Naive thymus-derived CD8-positive, alpha-beta T cell (primary cell): Measurements from ENCODE around the gene GPR173. TPM values are rescaled to one million over a fixed set of nuclear protein-coding genes. Genes with fewer than 3 reads are reported as not detected.
A peak's percentile ranks its signal among the peaks of the same experiment; 100 is the strongest.

Experiments used
- ATAC-seq, 2 donors: fragments of 150-1000 bp; cut with Tn5 transposase in 1 of 2; sonication (Bioruptor Pico), chemical (Tn5 transposase) in 1 of 2; 1 replicate in 1 of 2; 2 replicates in 1 of 2; pipeline ENCODE4 v1.10.0; 2021; ENCODE audit warnings: mild to moderate bottlenecking in 2 of 2, moderate library complexity in 2 of 2
- POLR2A ChIA-PET: fragments of 350-600 bp; sonication (Branson Sonifier 250); formaldehyde crosslinking; loops from one replicate; lab custom pipeline; 2021; ENCODE audit warnings: antibody characterized with exemption; lab: Charles Lee
- DNase-seq, 10 donors: peaks; one replicate each; pipeline versions ENCODE4 v3.0.0 to v3.0.0-alpha.2; 2020 to 2022
- H3K27ac Mint-ChIP-seq, 10 donors: one replicate each; pipeline ENCODE4 v1.8.0; 2020 to 2022; ENCODE audit warnings: mild to moderate bottlenecking in 10 of 10, mixed read lengths in 10 of 10, moderate library complexity in 4 of 10, inconsistent platforms in 1 of 10
- H3K27me3 Mint-ChIP-seq, 5 donors: one replicate each; pipeline ENCODE4 v1.8.0; 2021 to 2022; ENCODE audit warnings: mixed read lengths in 5 of 5
- H3K36me3 Mint-ChIP-seq, 3 donors: one replicate each; pipeline ENCODE4 v1.8.0; 2020 to 2022; ENCODE audit warnings: mixed read lengths in 3 of 3, mild to moderate bottlenecking in 2 of 3, inconsistent platforms in 1 of 3
- H3K4me1 Mint-ChIP-seq, 4 donors: one replicate each; pipeline ENCODE4 v1.8.0; 2021 to 2022; ENCODE audit warnings: mixed read lengths in 4 of 4
- H3K4me3 Mint-ChIP-seq, 10 donors: one replicate each; pipeline ENCODE4 v1.8.0; 2020 to 2022; ENCODE audit warnings: mild to moderate bottlenecking in 10 of 10, mixed read lengths in 10 of 10, moderate library complexity in 6 of 10, inconsistent platforms in 1 of 10
- H3K9me3 Mint-ChIP-seq, 9 donors: one replicate each; pipeline ENCODE4 v1.8.0; 2020 to 2022; ENCODE audit warnings: mixed read lengths in 9 of 9, mild to moderate bottlenecking in 3 of 9, inconsistent platforms in 1 of 9, moderate library complexity in 1 of 9
- polyA plus RNA-seq, 3 donors: library from polyadenylated mRNA; unstranded; fragments of 300-500 nt; fragmentation: Illumina TruSeq; gene quantifications; one replicate each; pipeline ENCODE4 v1.2.3, GENCODE V29; 2021
- total RNA-seq, 8 experiments: library from RNA in 2 of 8; stranded (reverse) in 2 of 8; gene quantifications; one replicate each; pipeline ENCODE4 v1.2.3 and lab custom pipeline; 2021 to 2026

GPR173 gene
- total and polyA plus RNA-seq, 5 experiments from 2014 or later, result 0.11 to 0.49 (median 0.16) TPM; not detected in 2

DNA sequence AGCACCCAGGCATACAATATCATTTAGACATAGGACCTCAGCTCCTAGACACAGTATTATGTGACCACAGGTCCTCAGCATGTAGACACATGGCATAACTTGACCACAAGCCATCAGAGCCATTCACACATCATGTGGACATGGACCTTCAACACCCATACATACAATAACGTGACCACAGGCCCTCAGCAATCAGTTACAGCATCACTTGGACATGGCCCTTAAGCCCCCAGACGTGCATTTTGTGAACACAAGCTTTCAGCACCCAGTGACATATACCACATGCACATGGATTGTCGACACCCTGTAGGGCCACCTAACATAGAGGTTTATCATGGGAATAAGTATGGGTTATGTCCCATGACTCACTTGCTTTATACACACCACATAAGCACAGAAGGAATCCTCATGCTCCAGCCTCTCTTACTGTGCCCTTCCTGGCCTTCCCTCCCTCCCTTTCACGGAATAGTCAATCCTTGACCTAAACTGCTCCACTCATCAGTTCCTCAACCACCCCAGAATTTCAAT lies 35.5 kb downstream of the GPR173 start:
- ATAC-seq (no peak), DNase-seq (peak in 2 of 10 donors; percentile 24 to 29)
- H3K4me3 Mint-ChIP-seq, result peak overlapping the region; percentile 82 to 96 (median 91)
- peaks cover 29 to 69% (median 60%) of the 10 kb centered on the region in 4 donors for H3K4me1 Mint-ChIP-seq
- peaks cover 0 to 40% (median 7%) of the 10 kb centered on the region in 3 donors for H3K36me3 Mint-ChIP-seq
- H3K9me3 Mint-ChIP-seq, result peaks cover 0 to 2% (median 0%) of the 10 kb centered on the region in 9 donors
- H3K27me3 Mint-ChIP-seq, result peaks cover 0 to 3% (median 0%) of the 10 kb centered on the region in 5 donors
- peak overlapping the region; percentile 25 to 100 (median 96) for H3K27ac Mint-ChIP-seq
- POLR2A ChIA-PET, result interaction anchor here (5.0 kb wide), 1 partner anchor 12 kb away, joined by 49 read pairs; no protein-coding TSS in a partner anchor

DNA sequence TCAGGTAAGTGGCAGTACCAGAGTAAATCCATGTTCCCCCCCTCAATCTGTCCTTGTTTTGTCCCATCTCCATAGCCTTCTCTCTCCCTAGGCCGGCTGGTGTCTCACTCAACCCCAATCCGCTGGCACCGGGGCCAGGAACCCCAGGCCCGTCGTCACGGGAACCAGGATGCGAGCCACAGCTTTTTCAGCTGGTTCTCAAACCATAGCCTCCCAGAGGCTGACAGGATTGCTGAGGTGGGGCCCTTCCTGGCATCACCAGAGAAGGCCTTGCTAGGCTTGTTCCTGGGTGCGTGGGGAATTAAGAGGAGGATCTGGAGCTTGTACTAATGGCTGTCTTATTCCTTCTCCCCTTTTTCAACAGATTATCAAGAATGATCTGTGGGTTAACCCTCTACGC lies 36.3 kb downstream of the GPR173 start:
- H3K27ac Mint-ChIP-seq, result peak overlapping the region in 8 of 10 donors; percentile 77 to 100 (median 97)

DNA sequence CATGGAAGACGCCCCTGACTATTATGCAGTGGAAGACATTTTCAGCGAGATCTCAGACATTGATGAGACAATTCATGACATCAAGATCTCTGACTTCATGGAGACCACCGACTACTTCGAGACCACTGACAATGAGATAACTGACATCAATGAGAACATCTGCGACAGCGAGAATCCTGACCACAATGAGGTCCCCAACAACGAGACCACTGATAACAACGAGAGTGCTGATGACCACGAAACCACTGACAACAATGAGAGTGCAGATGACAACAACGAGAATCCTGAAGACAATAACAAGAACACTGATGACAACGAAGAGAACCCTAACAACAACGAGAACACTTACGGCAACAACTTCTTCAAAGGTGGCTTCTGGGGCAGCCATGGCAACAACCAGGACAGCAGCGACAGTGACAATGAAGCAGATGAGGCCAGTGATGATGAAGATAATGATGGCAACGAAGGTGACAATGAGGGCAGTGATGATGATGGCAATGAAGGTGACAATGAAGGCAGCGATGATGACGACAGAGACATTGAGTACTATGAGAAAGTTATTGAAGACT lies 37.2 kb downstream of the GPR173 start:
- Mint-ChIP-seq H3K9me3 (peaks cover 0 to 2% (median 0%) of the 10 kb centered on the region in 9 donors), H3K27me3 (peaks cover 0 to 3% (median 0%) of the 10 kb centered on the region in 5 donors), H3K27ac (peak overlapping the region; percentile 50 to 100 (median 94)), H3K4me3 (peak overlapping the region in 8 of 10 donors; percentile 2 to 82 (median 50)), H3K36me3 (peaks cover 0 to 40% (median 7%) of the 10 kb centered on the region in 3 donors), H3K4me1 (peaks cover 29 to 67% (median 57%) of the 10 kb centered on the region in 4 donors)
- peak in 3 of 10 donors; percentile 35 to 67 (median 38) for DNase-seq
- ATAC-seq, result no peak
- POLR2A ChIA-PET, result no interaction called here

More for the DNA sequence above, 36.3 kb downstream of the GPR173 start:
- Mint-ChIP-seq H3K27me3 (peaks cover 0 to 3% (median 0%) of the 10 kb centered on the region in 5 donors), H3K4me3 (peak overlapping the region; percentile 6 to 96 (median 86)), H3K9me3 (peaks cover 0 to 2% (median 0%) of the 10 kb centered on the region in 9 donors), H3K36me3 (peaks cover 0 to 40% (median 7%) of the 10 kb centered on the region in 3 donors), H3K4me1 (peaks cover 29 to 72% (median 61%) of the 10 kb centered on the region in 4 donors)
- POLR2A ChIA-PET, result interaction anchor here (5.0 kb wide), 1 partner anchor 13 kb away, joined by 49 read pairs; no protein-coding TSS in a partner anchor
- DNase-seq (no peak), ATAC-seq (no peak)

DNA sequence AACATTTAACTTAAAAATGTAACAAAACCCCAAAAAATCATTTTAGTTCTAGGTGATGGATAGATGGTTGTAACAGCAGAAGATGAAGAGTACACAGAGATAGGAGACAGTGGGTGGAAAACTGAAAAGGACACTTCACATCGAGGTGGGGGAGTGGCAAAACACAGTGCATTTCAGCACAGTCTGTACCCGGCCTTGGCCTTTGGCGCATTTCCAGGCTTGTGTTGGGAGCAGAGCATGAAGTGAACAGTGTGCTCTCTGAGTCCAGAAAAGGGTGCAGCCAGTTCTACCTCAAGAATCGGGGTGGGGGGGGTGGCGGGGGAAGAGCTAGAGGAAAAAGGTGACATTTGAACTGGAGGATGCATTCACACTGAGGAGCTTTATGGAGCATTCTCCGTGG lies 37.9 kb downstream of the GPR173 start:
- H3K4me1 Mint-ChIP-seq, result peaks cover 29 to 63% (median 54%) of the 10 kb centered on the region in 4 donors
- POLR2A ChIA-PET, result no interaction called here
- H3K27me3 Mint-ChIP-seq, result peaks cover 0 to 3% (median 0%) of the 10 kb centered on the region in 5 donors
- peak overlapping the region; percentile 50 to 100 (median 96) for H3K27ac Mint-ChIP-seq
- ATAC-seq, result no peak
- H3K4me3 Mint-ChIP-seq, result peak overlapping the region in 5 of 10 donors; percentile 22 to 82 (median 33)
- H3K9me3 Mint-ChIP-seq, result peaks cover 0 to 2% (median 0%) of the 10 kb centered on the region in 9 donors
- H3K36me3 Mint-ChIP-seq, result peaks cover 0 to 40% (median 7%) of the 10 kb centered on the region in 3 donors
- DNase-seq, result peak in 1 of 10 donors; percentile 4

DNA sequence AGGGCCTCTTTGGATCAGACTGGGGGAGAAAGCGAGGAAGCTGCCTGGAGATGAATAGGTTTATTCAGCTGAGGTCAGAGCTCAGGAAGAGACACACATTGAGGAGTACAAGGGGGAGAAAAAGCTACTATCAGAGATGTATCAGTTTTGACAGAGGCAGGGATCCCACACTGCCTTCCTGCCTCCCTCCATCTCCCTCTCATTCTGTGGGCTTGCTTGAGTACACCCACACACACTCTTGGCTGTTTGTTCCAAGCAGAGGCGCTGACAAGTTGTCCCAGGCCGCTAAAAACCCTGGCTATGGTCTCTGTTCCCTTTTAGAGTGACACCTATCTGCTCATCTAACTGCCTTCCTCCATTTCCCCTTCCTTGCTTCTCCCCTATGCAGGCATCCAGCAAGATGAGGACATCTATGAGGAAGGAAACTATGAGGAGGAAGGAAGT lies 38.8 kb downstream of the GPR173 start:
- DNase-seq, result peak in 1 of 10 donors; percentile 24
- ATAC-seq, result no peak
- H3K4me1 Mint-ChIP-seq, result peaks cover 29 to 63% (median 54%) of the 10 kb centered on the region in 4 donors

DNA sequence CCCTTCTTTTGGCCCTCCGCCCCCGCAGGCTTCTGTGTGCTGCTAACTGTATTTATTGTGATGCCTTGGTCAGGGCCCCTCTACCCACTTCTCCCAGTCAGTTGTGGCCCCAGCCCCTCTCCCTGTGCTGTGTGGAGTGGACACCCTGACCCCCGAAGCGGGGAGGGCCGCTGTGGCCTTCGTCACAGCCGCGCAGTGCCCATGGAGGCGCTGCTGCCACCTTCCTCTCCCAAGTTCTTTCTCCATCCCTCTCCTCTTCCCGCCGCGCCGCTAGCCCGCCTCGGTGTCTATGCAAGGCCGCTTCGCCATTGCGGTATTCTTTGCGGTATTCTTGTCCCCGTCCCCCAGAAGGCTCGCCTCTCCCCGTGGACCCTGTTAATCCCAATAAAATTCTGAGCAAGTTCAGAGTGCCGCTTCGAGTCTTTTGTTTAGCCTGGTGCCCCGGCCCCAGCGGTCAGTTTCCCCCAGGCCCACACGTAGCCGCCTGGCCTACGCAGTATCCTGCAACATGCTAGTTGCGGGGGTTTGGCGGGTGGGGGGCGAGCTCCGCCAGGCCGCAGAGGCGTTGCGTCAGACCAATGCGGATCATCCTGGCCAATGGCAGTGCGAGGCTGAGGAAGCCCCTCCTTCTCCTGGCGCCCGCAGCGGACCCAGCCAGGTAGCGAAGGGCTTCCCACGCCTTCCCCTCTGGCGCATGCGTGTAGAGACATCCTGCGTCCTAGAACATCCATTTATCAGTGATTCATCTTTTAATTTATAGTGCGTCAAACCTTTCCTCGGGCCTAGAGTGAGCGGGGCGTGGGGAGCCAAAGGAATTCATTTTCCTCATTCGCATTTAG lies 39.8 kb downstream of the GPR173 start:
- H3K36me3 Mint-ChIP-seq, result peaks cover 0 to 40% (median 7%) of the 10 kb centered on the region in 3 donors
- peak; percentile 59 to 92 (median 86) for DNase-seq
- POLR2A ChIA-PET, result interaction anchor here (1.3 to 2.0 kb wide), 5 partner anchors 7 to 19 kb away, joined by 3 to 13 read pairs (median 6); no protein-coding TSS in a partner anchor
- no peaks in the 10 kb centered on the region for H3K9me3 Mint-ChIP-seq
- no peaks in the 10 kb centered on the region for H3K27me3 Mint-ChIP-seq
- H3K27ac Mint-ChIP-seq, result peak overlapping the region; percentile 98 to 100 (median 99)
- H3K4me3 Mint-ChIP-seq, result peak overlapping the region; percentile 87 to 99 (median 93)
- peaks cover 25 to 54% (median 51%) of the 10 kb centered on the region in 4 donors for H3K4me1 Mint-ChIP-seq
- ATAC-seq, result peak; percentile 68 to 70

More for the DNA sequence above, 38.8 kb downstream of the GPR173 start:
- peaks cover 0 to 40% (median 7%) of the 10 kb centered on the region in 3 donors for H3K36me3 Mint-ChIP-seq
- H3K27me3 Mint-ChIP-seq, result no peaks in the 10 kb centered on the region
- no peaks in the 10 kb centered on the region for H3K9me3 Mint-ChIP-seq
- peak overlapping the region; percentile 32 to 100 (median 99) for H3K27ac Mint-ChIP-seq
- H3K4me3 Mint-ChIP-seq, result peak overlapping the region; percentile 15 to 99 (median 92)
- POLR2A ChIA-PET, result no interaction called here

DNA sequence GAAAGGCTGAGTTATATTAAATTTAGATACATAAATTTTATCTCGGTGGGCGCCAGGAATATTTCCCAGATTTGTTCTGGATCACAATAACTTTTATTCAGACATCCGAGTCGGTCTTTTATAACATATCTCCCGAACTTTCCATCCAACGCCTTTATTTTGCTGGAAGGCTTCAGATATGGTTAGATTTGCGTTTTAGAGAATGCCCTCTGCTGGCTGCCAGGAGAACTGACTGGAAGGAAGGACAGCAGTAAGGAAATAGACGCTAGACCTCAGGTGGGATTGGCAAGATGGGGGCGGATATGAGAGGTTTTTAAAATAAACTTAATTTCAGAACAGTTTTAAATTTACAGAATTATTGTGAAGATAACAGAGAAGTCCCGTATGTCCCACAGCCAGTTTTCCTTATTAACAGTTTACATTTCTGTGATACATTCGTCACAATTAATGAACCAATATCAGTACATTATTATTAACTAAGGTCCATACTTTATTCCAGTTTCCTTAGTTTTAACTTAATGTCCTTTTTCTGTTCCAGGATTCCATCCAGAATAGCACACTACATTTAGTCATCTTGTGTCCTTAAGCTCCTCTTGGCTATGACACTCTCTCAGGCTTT lies 40.7 kb downstream of the GPR173 start:
- Mint-ChIP-seq H3K27me3 (no peaks in the 10 kb centered on the region), H3K4me1 (peaks cover 17 to 45% (median 41%) of the 10 kb centered on the region in 4 donors), H3K27ac (peak overlapping the region; percentile 98 to 100 (median 99)), H3K9me3 (no peaks in the 10 kb centered on the region), H3K36me3 (peaks cover 0 to 32% (median 6%) of the 10 kb centered on the region in 3 donors), H3K4me3 (peak overlapping the region; percentile 87 to 99 (median 93))
- POLR2A ChIA-PET, result interaction anchor here (1.3 to 2.0 kb wide), 5 partner anchors 8 to 20 kb away, joined by 3 to 13 read pairs (median 6); no protein-coding TSS in a partner anchor
- ATAC-seq, result no peak
- DNase-seq, result peak in 6 of 10 donors; percentile 37 to 72 (median 57)

DNA sequence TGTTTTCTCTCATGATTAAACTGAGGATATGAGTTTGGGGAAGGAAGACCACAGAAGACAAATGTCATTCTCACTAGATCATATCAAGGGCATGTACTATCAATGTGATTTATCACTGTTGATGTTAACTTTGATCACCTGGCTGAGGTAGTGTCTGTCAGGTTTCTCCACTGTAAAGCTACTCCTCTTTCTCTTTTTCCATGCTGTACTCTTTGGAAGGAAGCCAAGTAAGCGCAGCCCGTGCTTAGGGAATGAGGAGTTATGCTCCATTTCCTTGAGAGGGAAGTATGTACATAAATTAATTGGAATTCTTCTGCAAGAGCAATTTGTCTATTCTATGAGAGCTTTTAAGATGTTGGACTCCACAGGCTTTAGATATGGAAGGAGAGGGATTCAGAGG lies 41.3 kb downstream of the GPR173 start:
- Mint-ChIP-seq H3K4me3 (no peak overlapping the region), H3K27me3 (no peaks in the 10 kb centered on the region), H3K9me3 (no peaks in the 10 kb centered on the region), H3K36me3 (peaks cover 0 to 26% (median 5%) of the 10 kb centered on the region in 3 donors), H3K27ac (peak overlapping the region in 2 of 10 donors; percentile 43 to 69), H3K4me1 (peaks cover 18 to 45% (median 40%) of the 10 kb centered on the region in 4 donors)
- ATAC-seq (no peak), DNase-seq (no peak)
- POLR2A ChIA-PET, result interaction anchor here (1.3 to 2.0 kb wide), 3 partner anchors 9 to 21 kb away, joined by 3 to 13 read pairs (median 6); no protein-coding TSS in a partner anchor

DNA sequence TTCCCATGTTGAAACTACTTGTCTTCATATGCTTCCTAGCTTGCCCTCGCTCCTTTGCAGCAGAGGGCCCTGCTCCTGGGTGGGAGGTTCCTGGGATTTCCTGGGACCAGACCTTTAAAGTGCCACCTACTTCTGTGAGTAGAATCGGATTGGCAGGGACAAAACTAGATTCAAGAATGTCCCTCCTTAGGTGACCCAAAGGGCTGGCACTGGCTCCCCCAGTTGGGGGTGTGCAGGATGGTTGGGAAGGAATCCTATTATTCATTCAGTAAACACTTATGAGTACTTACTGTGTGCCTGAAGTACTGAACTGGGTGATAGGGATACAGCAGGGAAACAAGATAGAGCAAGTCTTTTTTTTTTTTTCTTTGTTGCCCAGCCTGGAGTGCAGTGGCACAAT lies 42.8 kb downstream of the GPR173 start:
- Mint-ChIP-seq H3K4me3 (no peak overlapping the region), H3K27me3 (no peaks in the 10 kb centered on the region), H3K9me3 (no peaks in the 10 kb centered on the region), H3K36me3 (peaks cover 0 to 12% (median 0%) of the 10 kb centered on the region in 3 donors), H3K4me1 (peaks cover 19 to 42% (median 39%) of the 10 kb centered on the region in 4 donors), H3K27ac (peak overlapping the region in 1 of 10 donors; percentile 59)
- POLR2A ChIA-PET, result no interaction called here
- no peak for DNase-seq
- ATAC-seq, result no peak

DNA sequence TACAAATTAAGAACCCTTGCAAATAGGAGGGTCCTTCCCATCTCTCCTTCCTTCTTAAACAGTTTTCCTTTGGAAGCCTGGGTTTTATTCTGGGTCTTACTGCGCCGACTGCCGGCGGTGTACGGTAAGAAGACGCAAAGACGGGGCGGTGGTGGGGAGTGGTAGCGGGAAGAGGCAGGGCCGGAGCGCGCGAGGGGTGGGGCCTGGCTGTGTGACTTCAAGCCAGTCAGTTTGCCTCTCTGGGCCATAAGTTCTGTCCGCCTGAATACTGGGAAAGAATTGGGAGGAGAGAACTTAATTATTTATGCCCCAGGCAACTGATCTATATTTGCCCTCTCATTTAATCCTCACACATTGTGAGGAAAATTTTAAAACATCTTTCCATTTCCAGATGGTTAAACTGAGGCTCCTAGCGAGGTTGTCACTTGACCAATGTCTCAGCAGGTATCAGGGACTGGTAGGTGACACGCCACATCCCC lies 44.6 kb downstream of the GPR173 start:
- H3K27ac Mint-ChIP-seq, result peak overlapping the region; percentile 28 to 96 (median 92)
- POLR2A ChIA-PET, result interaction anchor here (1.1 to 1.7 kb wide), 2 partner anchors 11 to 98 kb away, joined by 3 to 8 read pairs; partner anchors contain the start of gene TSPYL2
- H3K36me3 Mint-ChIP-seq, result peaks cover 0 to 4% (median 0%) of the 10 kb centered on the region in 3 donors
- ATAC-seq, result peak; percentile 49 to 54
- H3K4me1 Mint-ChIP-seq, result peaks cover 17 to 30% (median 26%) of the 10 kb centered on the region in 4 donors
- H3K27me3 Mint-ChIP-seq, result no peaks in the 10 kb centered on the region
- no peaks in the 10 kb centered on the region for H3K9me3 Mint-ChIP-seq
- DNase-seq, result peak; percentile 54 to 86 (median 68)
- H3K4me3 Mint-ChIP-seq, result peak overlapping the region; percentile 84 to 93 (median 89)
